ENCODE measurements around the gene FBXL16.
A peak's percentile ranks its signal among the peaks of the same experiment; 100 is the strongest.

FBXL16 gene

DNA sequence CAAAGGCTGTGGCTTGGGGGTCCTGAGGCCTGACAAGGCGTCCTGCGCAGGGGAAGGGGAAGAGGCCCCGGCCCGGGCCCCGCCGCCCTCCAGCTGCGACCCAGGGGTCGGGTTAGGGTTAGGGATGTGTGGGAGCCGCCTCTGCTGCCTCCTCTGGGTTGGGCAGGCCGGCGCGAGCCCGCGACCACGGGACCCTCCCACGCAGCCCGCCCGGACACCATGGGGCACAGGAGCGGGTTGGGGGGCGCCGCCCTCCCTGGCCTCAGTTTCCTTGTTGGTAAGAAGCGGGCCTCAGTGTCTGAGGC, 34.8 kb upstream of the FBXL16 start:
- TF ChIP-seq, protein P1, sequence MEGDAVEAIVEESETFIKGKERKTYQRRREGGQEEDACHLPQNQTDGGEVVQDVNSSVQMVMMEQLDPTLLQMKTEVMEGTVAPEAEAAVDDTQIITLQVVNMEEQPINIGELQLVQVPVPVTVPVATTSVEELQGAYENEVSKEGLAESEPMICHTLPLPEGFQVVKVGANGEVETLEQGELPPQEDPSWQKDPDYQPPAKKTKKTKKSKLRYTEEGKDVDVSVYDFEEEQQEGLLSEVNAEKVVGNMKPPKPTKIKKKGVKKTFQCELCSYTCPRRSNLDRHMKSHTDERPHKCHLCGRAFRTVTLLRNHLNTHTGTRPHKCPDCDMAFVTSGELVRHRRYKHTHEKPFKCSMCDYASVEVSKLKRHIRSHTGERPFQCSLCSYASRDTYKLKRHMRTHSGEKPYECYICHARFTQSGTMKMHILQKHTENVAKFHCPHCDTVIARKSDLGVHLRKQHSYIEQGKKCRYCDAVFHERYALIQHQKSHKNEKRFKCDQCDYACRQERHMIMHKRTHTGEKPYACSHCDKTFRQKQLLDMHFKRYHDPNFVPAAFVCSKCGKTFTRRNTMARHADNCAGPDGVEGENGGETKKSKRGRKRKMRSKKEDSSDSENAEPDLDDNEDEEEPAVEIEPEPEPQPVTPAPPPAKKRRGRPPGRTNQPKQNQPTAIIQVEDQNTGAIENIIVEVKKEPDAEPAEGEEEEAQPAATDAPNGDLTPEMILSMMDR (IDR thresholded peaks at IDR 0.05; ENCODE audit: insufficient read depth, low read depth, low read length, missing control alignments) = no peak
- no peak for DNase-seq (ENCODE audit: low read depth)
- H3K4me3 ChIP-seq (ENCODE audit: low read depth, low read length) = peak overlapping the region; percentile 89

DNA sequence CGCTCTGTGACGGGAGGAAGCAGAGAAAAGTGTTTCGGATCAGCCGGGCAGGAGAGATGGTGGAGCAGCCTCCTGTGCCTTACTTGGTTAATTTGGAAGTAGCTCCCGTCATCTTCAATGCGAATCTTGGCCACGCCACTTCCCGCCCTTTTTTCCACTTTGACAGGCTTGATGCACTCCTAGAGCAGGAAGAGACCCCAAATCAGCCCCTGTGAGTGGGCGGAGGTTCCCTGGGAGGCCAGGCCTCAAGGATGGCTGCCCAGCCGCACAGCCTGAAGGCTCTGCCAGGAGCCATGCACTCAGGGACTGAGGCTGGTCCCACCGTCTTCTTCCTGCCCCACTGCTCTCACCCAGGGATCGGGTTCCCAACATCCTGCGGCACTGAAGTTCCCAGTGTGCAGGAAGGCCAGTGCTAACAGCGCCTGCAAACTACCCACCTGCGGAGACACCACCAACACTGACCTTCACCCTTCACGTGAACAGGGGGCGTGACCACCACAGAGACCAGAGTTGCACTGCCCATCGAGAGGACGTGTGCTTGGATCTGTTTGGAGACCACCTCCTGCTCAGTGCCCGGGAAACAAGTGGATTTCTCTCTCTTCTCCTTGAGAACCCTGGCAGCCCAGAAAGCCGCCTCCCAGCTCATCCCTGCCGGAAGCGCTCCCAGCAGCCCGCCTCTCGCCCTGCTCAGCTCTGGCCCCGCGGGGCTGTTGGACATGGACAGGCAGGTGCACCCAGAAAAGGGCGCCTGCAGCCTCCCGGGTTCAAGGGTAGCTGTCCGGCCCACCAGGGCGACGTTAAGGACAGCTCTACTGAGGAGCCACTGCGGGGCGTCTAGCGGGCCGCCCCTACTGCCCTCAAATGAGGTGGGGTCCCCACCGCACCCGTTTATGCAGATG, 34.2 kb upstream of the FBXL16 start:
- TF ChIP-seq, protein P1 (IDR thresholded peaks at IDR 0.05; ENCODE audit: insufficient read depth, low read depth, low read length, missing control alignments) = no peak
- H3K4me3 ChIP-seq (ENCODE audit: low read depth, low read length) = peak overlapping the region; percentile 89
- DNase-seq (ENCODE audit: low read depth) = no peak

GRCh38 chr16:736936-737481, 31.4 kb upstream of the FBXL16 start:
- H3K4me3 ChIP-seq (ENCODE audit: low read depth, low read length) = no peak overlapping the region
- TF ChIP-seq, protein P1 (IDR thresholded peaks at IDR 0.05; ENCODE audit: insufficient read depth, low read depth, low read length, missing control alignments) = no peak
- DNase-seq (ENCODE audit: low read depth) = no peak

GRCh38 chr16:735982-736453, 30.4 kb upstream of the FBXL16 start:
- TF ChIP-seq, protein P1 (IDR thresholded peaks at IDR 0.05; ENCODE audit: insufficient read depth, low read depth, low read length, missing control alignments) = no peak
- peak; percentile 87 for DNase-seq (ENCODE audit: low read depth)
- H3K4me3 ChIP-seq (ENCODE audit: low read depth, low read length) = no peak overlapping the region

- H3K4me3 ChIP-seq (ENCODE audit: low read depth, low read length) = no peak overlapping the region
- DNase-seq (ENCODE audit: low read depth) = no peak
- TF ChIP-seq, protein P1 (IDR thresholded peaks at IDR 0.05; ENCODE audit: insufficient read depth, low read depth, low read length, missing control alignments) = no peak
Measured at GRCh38 chr16:734981-735881, 29.6 kb upstream of the FBXL16 start.

- H3K4me3 ChIP-seq (ENCODE audit: low read depth, low read length) = no peak overlapping the region
- no peak for DNase-seq (ENCODE audit: low read depth)
- TF ChIP-seq, protein P1 (IDR thresholded peaks at IDR 0.05; ENCODE audit: insufficient read depth, low read depth, low read length, missing control alignments) = no peak
Measured at GRCh38 chr16:734208-734980, 28.8 kb upstream of the FBXL16 start.

All from GM12865 (cell line).